K562 (cell line): ENCODE measurements around the gene CACTIN. TPM values are rescaled to one million over a fixed set of nuclear protein-coding genes. Genes with fewer than 3 reads are reported as not detected.

ENCODE experiments used
- ATF3 ChIP-seq, 2 experiments: fragments of 450-650 bp in 1 of 2; sonication (generic) in 1 of 2; formaldehyde crosslinking in 1 of 2; IDR thresholded peaks in 1 of 2; conservative IDR thresholded peaks in 1 of 2; 2 replicates each; pipeline versions ENCODE4 v1.6.1 to v1.8.1; 2016 to 2023; ENCODE audit warnings: mild to moderate bottlenecking in 2 of 2, moderate library complexity in 2 of 2, inconsistent platforms in 1 of 2, missing genetic modification reagents in 1 of 2
- ETV5 ChIP-seq: sonication (generic); formaldehyde crosslinking; IDR thresholded peaks from 2 replicates; pipeline ENCODE4 v1.4.0; 2020; ENCODE audit warnings: low read depth, mild to moderate bottlenecking, missing genetic modification reagents
- FOSL1 ChIP-seq: fragments of 200-800 bp; sonication (Bioruptor generic); conservative IDR thresholded peaks from 2 replicates; pipeline ENCODE4 v1.6.1; 2016; ENCODE audit warnings: missing genetic modification characterization, missing compliant biosample characterization
- GABPB1 ChIP-seq: sonication (generic); formaldehyde crosslinking; IDR thresholded peaks from 2 replicates; pipeline ENCODE4 v1.8.0; 2022; ENCODE audit warnings: mild to moderate bottlenecking, missing genetic modification reagents
- NR1H2 ChIP-seq: sonication (generic); formaldehyde crosslinking; IDR thresholded peaks from 2 replicates; pipeline ENCODE4 v1.4.0; 2020; ENCODE audit warnings: mild to moderate bottlenecking, missing genetic modification reagents
- NRF1 ChIP-seq, 2 experiments: fragments of 450-650 bp; IDR thresholded peaks in 1 of 2; conservative IDR thresholded peaks in 1 of 2; 2 replicates each; pipeline ENCODE4 v1.6.1; 2014; ENCODE audit warnings: mild to moderate bottlenecking in 2 of 2
- RBFOX2 ChIP-seq: fragments of 200-400 bp; formaldehyde crosslinking; IDR thresholded peaks from 2 replicates; pipeline ENCODE4 v1.6.1; 2017; ENCODE audit warnings: low read depth, mild to moderate bottlenecking, low read length, moderate library complexity
- TBL1XR1 ChIP-seq, 2 experiments: IDR thresholded peaks; 2 replicates each; pipeline ENCODE4 v1.6.1; 2012; ENCODE audit warnings: improper control_type of control experiment in 2 of 2, low read length in 2 of 2, mild to moderate bottlenecking in 1 of 2
- ZBTB7A ChIP-seq: IDR thresholded peaks from 2 replicates; pipeline ENCODE4 v1.6.1; 2011; ENCODE audit warnings: low read depth, mild to moderate bottlenecking, low read length, moderate library complexity, borderline replicate concordance; ENCODE audit not compliant: control insufficient read depth
- ZNF143 ChIP-seq: sonication (generic); formaldehyde crosslinking; IDR thresholded peaks from 2 replicates; pipeline ENCODE4 v1.9.0; 2022; ENCODE audit warnings: mild to moderate bottlenecking, missing genetic modification reagents
- ZNF584 ChIP-seq: fragments of 200-800 bp; sonication (Bioruptor generic); IDR thresholded peaks from 2 replicates; pipeline ENCODE4 v1.6.1; 2016; ENCODE audit warnings: low read depth, mild to moderate bottlenecking, missing genetic modification characterization, missing compliant biosample characterization
- polyA plus RNA-seq, 8 experiments: library from polyadenylated mRNA; depleted of rRNA in 4 of 8; stranded (reverse) in 5 of 8; unstranded in 3 of 8; fragments of >200 nt; fragmentation: Nextera tagmentation in 2 of 8; fragmentation: Illumina TruSeq in 1 of 8; extraction: Ambion mirVana in 2 of 8; extraction: Trizol in 1 of 8; gene quantifications; 2 replicates each; pipeline versions ENCODE4 v1.2.1 to v1.2.3, GENCODE V29; 2011 to 2014; ENCODE audit warnings: inconsistent platforms in 1 of 8, missing spikeins in 1 of 8
- total RNA-seq, 7 experiments: library from RNA; depleted of rRNA in 6 of 7; stranded (reverse); fragments of >200 nt in 6 of 7; fragmentation: Illumina TruSeq in 2 of 7; extraction: Trizol in 2 of 7; gene quantifications; 2 replicates each; pipeline versions ENCODE4 v1.2.1 to v1.2.3, GENCODE V29; 2011 to 2021; ENCODE audit warnings: low replicate concordance in 1 of 7

CACTIN gene
- total and polyA plus RNA-seq, 9 of the 15 experiments (the other 6 are each of a cell fraction or from before 2014, with no cell fraction given), result 0.15 to 49.2 (median 15.0) TPM

GRCh38 chr19:3669947-3670795 is 43.6 kb upstream of the CACTIN start (continued):
- TF ChIP-seq ZNF143 (peak; percentile 45; the same call in 1 of the 2 replicates), RBFOX2 (peak; percentile 80), ATF3 (IDR thresholded peaks at IDR 0.05) (peak; percentile 97), ATF3 (CRISPR knock-in tag; conservative IDR thresholded peaks at IDR 0.05) (no peak; the same call in 1 of the 2 replicates), FOSL1 (tag) (peak; percentile 38), TBL1XR1 (IDR thresholded peaks at IDR 0.05; ENCODE audit: low read length in 2 of 2) (peak in 1 of 2 experiments; percentile 52; a peak in 1 of 4 replicates), ETV5 (CRISPR knock-in tag) (0 out of 2 replicates have a peak, but pooled peaks have one; percentile 55), ZBTB7A (peak; percentile 68; the same call in 1 of the 2 replicates), NRF1 (conservative IDR thresholded peaks at IDR 0.05 in 1 of 2, IDR thresholded peaks at IDR 0.05 in 1 of 2) (0 out of 4 replicates have a peak, but pooled peaks of 1 of the 2 experiments have one; percentile 3), NR1H2 (CRISPR knock-in tag) (0 out of 2 replicates have a peak, but pooled peaks have one; percentile 41), GABPB1 (CRISPR knock-in tag) (no peak), ZNF584 (peak; percentile 91)
